PC-9 (cell line): Measurements from ENCODE around the gene SLFNL1. TPM values are rescaled to one million over a fixed set of nuclear protein-coding genes. Genes with fewer than 3 reads are reported as not detected.

Experiments
- BruUV-seq: library from RNA; stranded (reverse); fragments of 400-500 nt; replicated peaks from 2 replicates; lab custom pipeline; 2021; lab: Mats Ljungman, UMichigan
- CTCF ChIA-PET: fragments of 300-600 bp; sonication (Branson Sonifier 250); formaldehyde crosslinking; loops from one replicate; lab custom pipeline; 2022; ENCODE audit warnings: antibody characterized with exemption; lab: Charles Lee
- POLR2A ChIA-PET: fragments of 300-600 bp; sonication (Branson Sonifier 250); formaldehyde crosslinking; loops from one replicate; lab custom pipeline; 2022; ENCODE audit warnings: antibody characterized with exemption; ENCODE audit not compliant: unreplicated experiment; lab: Charles Lee
- DNase-seq, 2 experiments: peaks; one replicate each; pipeline versions ENCODE4 v3.0.0 to v3.0.0-alpha.2; 2015 to 2022; ENCODE audit warnings: mixed read lengths in 1 of 2
- H2AFZ ChIP-seq: fragments of 200-600 bp; sonication (generic); 2 replicates; pipeline ENCODE4 v1.8.1; 2017; ENCODE audit warnings: antibody characterized with exemption
- H3F3A ChIP-seq: fragments of 200-600 bp; sonication (generic); 2 replicates; pipeline ENCODE4 v1.8.1; 2017; ENCODE audit warnings: antibody characterized with exemption, mild to moderate bottlenecking, low read depth; ENCODE audit not compliant: insufficient read depth
- H3K27ac ChIP-seq: fragments of 200-600 bp; sonication (generic); 2 replicates; pipeline ENCODE4 v1.6.1; 2016; ENCODE audit warnings: mixed run types
- H3K27me3 ChIP-seq: fragments of 200-600 bp; sonication (generic); 2 replicates; pipeline ENCODE4 v1.6.1; 2016; ENCODE audit warnings: low read depth, mixed run types; ENCODE audit not compliant: insufficient read depth
- H3K36me3 ChIP-seq: fragments of 200-600 bp; sonication (generic); 2 replicates; pipeline ENCODE4 v1.6.1; 2016; ENCODE audit warnings: low read depth, mixed run types
- H3K4me1 ChIP-seq: fragments of 200-600 bp; sonication (generic); replicated peaks from 2 replicates; pipeline ENCODE4 v1.6.1; 2016; ENCODE audit warnings: mixed run types; ENCODE audit not compliant: insufficient read depth
- H3K4me2 ChIP-seq: fragments of 200-600 bp; sonication (generic); 2 replicates; pipeline ENCODE4 v1.6.1; 2017; ENCODE audit warnings: mixed run types
- H3K4me3 ChIP-seq: fragments of 200-600 bp; sonication (generic); 2 replicates; pipeline ENCODE4 v1.6.1; 2016; ENCODE audit warnings: mixed run types
- H3K79me2 ChIP-seq: fragments of 200-600 bp; sonication (generic); 2 replicates; pipeline ENCODE4 v1.6.1; 2017; ENCODE audit warnings: low read depth, mixed run types
- H3K9me2 ChIP-seq: fragments of 200-600 bp; sonication (generic); 2 replicates; pipeline ENCODE4 v1.8.1; 2017; ENCODE audit warnings: mild to moderate bottlenecking; ENCODE audit not compliant: insufficient read depth
- H3K9me3 ChIP-seq: fragments of 200-600 bp; sonication (generic); 2 replicates; pipeline ENCODE4 v1.8.1; 2016; ENCODE audit warnings: low read depth; ENCODE audit not compliant: insufficient read depth
- H4K20me1 ChIP-seq: fragments of 200-600 bp; sonication (generic); 2 replicates; pipeline ENCODE4 v1.8.1; 2017; ENCODE audit not compliant: insufficient read depth
- CTCF ChIP-seq: fragments of 200-600 bp; sonication (generic); conservative IDR thresholded peaks from 2 replicates; pipeline ENCODE4 v1.6.1; 2017; ENCODE audit warnings: mixed run types, antibody characterized with exemption, mild to moderate bottlenecking, moderate library complexity
- EZH2 ChIP-seq: fragments of 200-600 bp; sonication (generic); IDR thresholded peaks from 2 replicates; pipeline ENCODE4 v1.8.0; 2017; ENCODE audit warnings: antibody characterized with exemption, low read depth
- intact Hi-C: fragments of 100-400 bp; cut with micrococcal nuclease; formaldehyde crosslinking; loops from one replicate; pipeline ENCODE4 v1.10.0; 2022; ENCODE audit not compliant: unreplicated experiment
- total RNA-seq: library from RNA; stranded (reverse); gene quantifications from 2 replicates; pipeline ENCODE4 v1.2.3, GENCODE V29; 2021

SLFNL1 gene
- total RNA-seq, 1 experiment from 2014 or later, result 0.41 TPM

- no TSS peak for BruUV-seq
- intact Hi-C loops, result loop anchor here (10.0 kb wide), 1 partner anchor 222 kb away; the partner anchor contains the start of gene SCMH1
- ChIA-PET CTCF (interaction anchor here (0.7 kb wide), 1 partner anchor 215 kb away, joined by 6 read pairs; no protein-coding TSS in a partner anchor), POLR2A (no interaction called here)
- Histone ChIP-seq H3K4me2 (no peak overlapping the region), H3F3A (peaks cover 17% of the 10 kb centered on the region), H2AFZ (no peak overlapping the region), H3K4me1 (no peaks in the 10 kb centered on the region), H3K27me3 (no peaks in the 10 kb centered on the region), H3K9me2 (no peaks in the 10 kb centered on the region), H3K27ac (no peak overlapping the region), H3K36me3 (no peaks in the 10 kb centered on the region), H3K79me2 (no peaks in the 10 kb centered on the region), H3K4me3 (no peak overlapping the region), H3K9me3 (no peaks in the 10 kb centered on the region), H4K20me1 (no peaks in the 10 kb centered on the region; the same call in 1 of the 2 replicates)
- no peak for DNase-seq
- TF ChIP-seq EZH2 (no peak), CTCF (no peak)
Observed at GRCh38 chr1:41022424-41022823, 899 bp upstream of the SLFNL1 start.

GRCh38 chr1:41020654-41021053 lies 871 bp downstream of the SLFNL1 start:
- CTCF ChIA-PET, result no interaction called here
- BruUV-seq, result no TSS peak
- no peak for TF ChIP-seq CTCF
- TF ChIP-seq EZH2, result no peak
- Histone ChIP-seq H3K27me3 (no peaks in the 10 kb centered on the region), H3K27ac (no peak overlapping the region), H2AFZ (no peak overlapping the region), H3K9me3 (no peaks in the 10 kb centered on the region), H3K36me3 (no peaks in the 10 kb centered on the region), H3K9me2 (no peaks in the 10 kb centered on the region), H3K79me2 (no peaks in the 10 kb centered on the region), H3K4me3 (no peak overlapping the region), H3K4me1 (no peaks in the 10 kb centered on the region), H3F3A (peaks cover 17% of the 10 kb centered on the region), H3K4me2 (no peak overlapping the region), H4K20me1 (no peaks in the 10 kb centered on the region; the same call in 1 of the 2 replicates)
- intact Hi-C loops, result loop anchor here (10.0 kb wide), 1 partner anchor 224 kb away; the partner anchor contains the start of gene SCMH1
- DNase-seq, result no peak
- POLR2A ChIA-PET, result interaction anchor here (0.6 kb wide), 1 partner anchor 153 kb away, joined by 3 read pairs; no protein-coding TSS in a partner anchor

GRCh38 chr1:41020109-41020576 lies 1.4 kb downstream of the SLFNL1 start:
- Histone ChIP-seq H3K27me3 (no peaks in the 10 kb centered on the region), H3K9me3 (no peaks in the 10 kb centered on the region), H3K27ac (no peak overlapping the region), H3K4me3 (no peak overlapping the region), H3K79me2 (no peaks in the 10 kb centered on the region), H3K4me2 (no peak overlapping the region), H3K36me3 (no peaks in the 10 kb centered on the region), H2AFZ (no peak overlapping the region), H3K4me1 (no peaks in the 10 kb centered on the region), H3K9me2 (no peaks in the 10 kb centered on the region), H3F3A (peaks cover 17% of the 10 kb centered on the region), H4K20me1 (no peaks in the 10 kb centered on the region; the same call in 1 of the 2 replicates)
- intact Hi-C loops, result loop anchor here (10.0 kb wide), 1 partner anchor 225 kb away; the partner anchor contains the start of gene SCMH1
- TF ChIP-seq EZH2 (no peak), CTCF (no peak)
- POLR2A ChIA-PET, result no interaction called here
- DNase-seq, result no peak
- CTCF ChIA-PET, result no interaction called here
- BruUV-seq, result no TSS peak
